Breast epithelium (tissue), 3 donors: ENCODE results near the gene NRXN3.

ENCODE experiments used
- POLR2A ChIP-seq: fragments of 450-650 bp; IDR thresholded peaks from one replicate; pipeline ENCODE4 v1.6.1; 2016; ENCODE audit warnings: antibody characterized with exemption, mild to moderate bottlenecking, moderate library complexity
- POLR2AphosphoS5 ChIP-seq, 3 donors: sonication (generic); formaldehyde crosslinking; IDR thresholded peaks; one replicate each; pipeline ENCODE4 v1.6.1; 2017; ENCODE audit warnings: antibody characterized with exemption in 3 of 3
- TF ChIP-seq, protein P1 (sequence below), 3 donors: fragments of 450-650 bp; IDR thresholded peaks; one replicate each; pipeline ENCODE4 v1.5.1; 2016 to 2017; ENCODE audit warnings: antibody characterized with exemption in 3 of 3, mild to moderate bottlenecking in 3 of 3, moderate library complexity in 3 of 3

DNA sequence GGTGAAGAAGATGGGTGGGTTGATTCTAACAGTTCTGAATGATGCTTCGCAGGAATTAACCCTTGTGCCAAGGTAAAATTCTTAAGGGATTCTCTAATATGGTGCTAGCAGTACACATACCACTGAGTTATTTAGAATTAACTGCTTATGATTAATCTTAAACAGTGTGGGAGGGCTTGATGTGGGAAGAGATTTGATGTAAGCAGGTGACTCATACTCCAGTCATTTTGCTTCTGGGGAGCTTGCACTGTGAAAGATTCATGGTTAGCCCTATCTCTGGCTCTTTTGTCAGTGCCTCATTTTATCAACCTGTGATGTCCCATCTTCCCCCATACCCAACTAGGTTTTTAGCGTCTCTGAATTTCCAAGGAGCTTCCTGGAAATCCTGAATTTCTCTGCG lies 83.8 kb downstream of the NRXN3 start:
- TF ChIP-seq POLR2A: no peak
- TF ChIP-seq POLR2AphosphoS5 (IDR thresholded peaks at IDR 0.05): no peak
- TF ChIP-seq, protein P1, sequence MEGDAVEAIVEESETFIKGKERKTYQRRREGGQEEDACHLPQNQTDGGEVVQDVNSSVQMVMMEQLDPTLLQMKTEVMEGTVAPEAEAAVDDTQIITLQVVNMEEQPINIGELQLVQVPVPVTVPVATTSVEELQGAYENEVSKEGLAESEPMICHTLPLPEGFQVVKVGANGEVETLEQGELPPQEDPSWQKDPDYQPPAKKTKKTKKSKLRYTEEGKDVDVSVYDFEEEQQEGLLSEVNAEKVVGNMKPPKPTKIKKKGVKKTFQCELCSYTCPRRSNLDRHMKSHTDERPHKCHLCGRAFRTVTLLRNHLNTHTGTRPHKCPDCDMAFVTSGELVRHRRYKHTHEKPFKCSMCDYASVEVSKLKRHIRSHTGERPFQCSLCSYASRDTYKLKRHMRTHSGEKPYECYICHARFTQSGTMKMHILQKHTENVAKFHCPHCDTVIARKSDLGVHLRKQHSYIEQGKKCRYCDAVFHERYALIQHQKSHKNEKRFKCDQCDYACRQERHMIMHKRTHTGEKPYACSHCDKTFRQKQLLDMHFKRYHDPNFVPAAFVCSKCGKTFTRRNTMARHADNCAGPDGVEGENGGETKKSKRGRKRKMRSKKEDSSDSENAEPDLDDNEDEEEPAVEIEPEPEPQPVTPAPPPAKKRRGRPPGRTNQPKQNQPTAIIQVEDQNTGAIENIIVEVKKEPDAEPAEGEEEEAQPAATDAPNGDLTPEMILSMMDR (IDR thresholded peaks at IDR 0.05): no peak
